Kasumi-1 (cell line): ENCODE results near the gene STXBP2.

ENCODE experiments used
- DNase-seq, 2 experiments: peaks; one replicate each; lab custom pipeline; 2025; lab: John Stamatoyannopoulos, UW

The STXBP2 gene

DNA sequence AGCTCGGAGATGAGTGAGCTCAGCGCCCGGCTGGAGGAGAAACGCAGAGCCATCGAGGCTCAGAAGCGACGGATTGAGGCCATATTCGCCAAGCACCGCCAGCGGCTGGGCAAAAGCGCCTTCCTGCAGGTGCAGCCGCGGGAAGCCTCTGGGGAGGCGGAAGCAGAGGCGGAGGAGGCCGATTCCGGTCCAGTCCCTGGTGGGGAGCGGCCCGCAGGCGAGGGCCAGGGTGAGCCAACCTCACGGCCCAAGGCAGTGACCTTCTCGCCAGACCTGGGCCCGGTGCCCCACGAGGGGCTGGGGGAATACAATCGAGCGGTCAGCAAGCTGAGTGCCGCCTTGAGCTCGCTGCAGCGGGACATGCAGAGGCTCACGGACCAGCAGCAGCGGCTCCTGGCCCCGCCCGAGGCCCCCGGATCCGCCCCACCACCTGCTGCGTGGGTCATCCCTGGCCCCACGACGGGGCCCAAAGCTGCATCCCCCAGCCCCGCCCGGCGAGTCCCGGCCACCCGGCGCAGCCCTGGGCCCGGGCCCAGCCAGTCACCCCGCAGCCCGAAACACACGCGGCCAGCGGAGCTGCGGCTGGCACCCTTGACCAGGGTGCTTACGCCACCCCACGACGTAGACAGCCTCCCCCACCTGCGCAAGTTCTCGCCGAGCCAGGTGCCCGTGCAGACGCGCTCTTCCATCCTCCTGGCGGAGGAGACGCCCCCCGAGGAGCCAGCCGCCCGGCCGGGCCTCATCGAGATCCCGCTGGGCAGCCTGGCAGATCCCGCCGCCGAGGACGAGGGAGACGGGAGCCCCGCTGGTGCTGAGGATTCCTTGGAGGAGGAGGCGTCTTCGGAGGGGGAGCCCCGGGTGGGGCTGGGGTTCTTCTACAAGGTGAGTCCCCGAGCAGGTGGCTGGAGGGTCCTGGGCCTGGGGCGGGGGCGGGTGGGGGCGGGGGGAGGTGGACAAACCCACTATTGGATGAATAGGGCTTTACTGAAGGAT is 24.3 kb upstream of the STXBP2 start:
- DNase-seq: no peak

- DNase-seq: no peak
Measured at GRCh38 chr19:7614859-7615741, 21.8 kb upstream of the STXBP2 start.

DNA sequence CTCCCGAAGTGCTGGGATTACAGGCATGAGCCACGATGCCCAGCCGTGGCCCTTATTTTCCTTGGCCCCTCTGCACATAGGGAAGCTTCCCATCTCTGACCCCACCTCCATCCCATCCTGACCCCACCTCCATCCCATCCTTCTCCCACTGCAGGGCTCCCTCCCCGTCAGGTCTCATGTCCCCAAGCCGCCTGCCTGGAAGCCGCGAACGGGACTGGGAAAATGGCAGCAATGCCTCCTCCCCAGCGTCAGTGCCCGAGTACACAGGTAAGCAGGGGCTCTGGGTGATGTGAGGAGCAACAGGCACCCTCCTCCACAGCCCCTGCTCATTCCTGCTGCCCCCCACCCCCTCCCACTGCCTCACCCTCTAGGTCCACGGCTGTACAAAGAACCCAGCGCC is 19.7 kb upstream of the STXBP2 start:
- DNase-seq: no peak

DNA sequence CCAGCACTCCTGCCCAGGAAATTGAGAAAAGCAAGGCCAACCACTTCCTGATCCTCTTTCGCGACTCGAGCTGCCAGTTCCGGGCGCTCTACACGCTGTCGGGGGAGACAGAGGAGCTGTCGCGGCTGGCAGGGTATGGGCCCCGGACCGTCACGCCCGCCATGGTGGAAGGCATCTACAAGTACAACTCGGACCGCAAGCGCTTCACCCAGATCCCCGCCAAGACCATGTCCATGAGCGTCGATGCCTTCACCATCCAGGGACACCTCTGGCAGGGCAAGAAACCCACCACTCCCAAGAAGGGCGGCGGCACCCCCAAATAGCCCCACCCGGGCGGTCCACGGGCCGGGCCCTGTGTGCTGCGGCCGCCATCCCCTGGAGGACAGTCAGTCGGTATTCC is 19.2 kb upstream of the STXBP2 start:
- DNase-seq: no peak

DNA sequence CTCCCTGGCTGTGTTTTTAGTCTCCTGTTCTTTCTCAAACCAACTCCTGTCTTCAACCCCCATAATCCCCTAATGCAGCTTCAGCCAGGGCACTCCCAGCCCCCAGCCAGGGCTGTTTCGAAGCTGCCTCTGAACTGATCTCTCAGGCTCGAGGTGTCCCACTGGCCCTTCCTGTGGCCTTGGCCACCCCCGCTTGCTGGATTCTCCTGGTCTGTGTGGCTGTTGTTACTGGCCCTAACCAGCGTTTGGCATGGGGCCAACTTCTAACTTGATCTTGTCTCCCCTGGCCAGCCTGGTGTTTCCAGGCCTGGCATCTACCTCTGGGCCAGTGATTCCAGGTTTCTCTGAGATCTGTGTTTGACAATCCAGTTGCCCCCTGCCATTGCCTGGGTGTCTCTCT is 18.6 kb upstream of the STXBP2 start:
- DNase-seq: no peak

GRCh38 chr19:7618771-7619510 is 18.0 kb upstream of the STXBP2 start:
- DNase-seq: no peak

- no peak for DNase-seq
Measured at GRCh38 chr19:7619671-7620441, 17.1 kb upstream of the STXBP2 start.

- DNase-seq: no peak
Measured at GRCh38 chr19:7620442-7621412, 16.2 kb upstream of the STXBP2 start.

DNA sequence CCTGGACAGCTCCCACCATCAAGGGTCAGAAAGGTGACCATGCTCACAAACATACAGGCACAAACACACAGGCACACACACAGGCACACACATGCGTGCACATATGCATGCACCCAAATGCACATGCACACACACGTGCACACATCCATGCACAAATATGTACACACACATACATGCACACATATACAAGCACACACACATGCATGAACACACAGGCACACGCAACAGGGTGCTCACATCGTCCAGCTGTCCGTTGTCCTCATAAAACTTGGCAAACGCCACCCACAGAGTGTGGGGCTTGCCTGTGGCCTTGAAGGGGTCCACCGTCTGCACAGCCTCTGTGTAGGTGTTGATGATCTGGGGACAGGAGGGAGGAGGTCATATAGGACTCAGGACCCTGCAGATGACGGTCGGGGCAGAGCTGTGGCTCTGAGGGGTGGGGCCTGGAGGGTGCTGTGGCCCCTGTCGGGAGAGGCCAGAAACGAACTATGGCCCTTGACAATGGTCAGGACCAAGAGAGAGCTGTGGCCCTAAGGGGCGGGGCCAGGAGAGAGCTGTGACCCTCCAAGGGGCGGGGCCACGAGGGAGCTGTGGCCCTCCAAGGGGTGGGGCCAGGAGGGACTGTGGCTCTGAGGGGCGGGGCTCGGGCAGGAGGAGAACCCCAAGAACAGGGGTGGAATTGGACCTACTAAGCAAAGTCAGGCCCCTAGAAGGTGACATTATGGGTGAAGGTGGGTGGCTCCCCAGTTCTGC is 13.8 kb upstream of the STXBP2 start:
- no peak for DNase-seq

- DNase-seq: no peak
Measured at GRCh38 chr19:7623725-7624603, 12.9 kb upstream of the STXBP2 start.

DNA sequence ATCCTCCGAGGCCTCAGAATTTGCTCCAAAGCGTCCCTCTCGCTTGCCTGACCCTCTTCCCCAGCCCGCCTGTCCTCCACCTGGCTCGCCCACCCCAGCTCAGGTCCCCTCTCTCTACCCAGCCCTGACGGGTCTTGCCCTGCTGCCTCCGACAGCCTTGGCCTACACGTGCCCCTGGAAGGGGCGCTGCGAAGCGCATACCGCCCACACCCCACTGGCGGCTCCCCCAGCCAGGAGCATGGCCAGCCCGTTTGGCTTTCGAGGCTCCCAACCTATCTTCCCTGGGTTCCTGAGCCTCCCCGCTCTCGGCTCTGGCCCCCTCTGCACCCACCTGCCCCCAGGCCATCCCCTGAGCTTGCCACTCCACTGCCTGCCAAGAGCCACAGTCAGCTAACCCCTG is 12.1 kb upstream of the STXBP2 start:
- DNase-seq: no peak

DNA sequence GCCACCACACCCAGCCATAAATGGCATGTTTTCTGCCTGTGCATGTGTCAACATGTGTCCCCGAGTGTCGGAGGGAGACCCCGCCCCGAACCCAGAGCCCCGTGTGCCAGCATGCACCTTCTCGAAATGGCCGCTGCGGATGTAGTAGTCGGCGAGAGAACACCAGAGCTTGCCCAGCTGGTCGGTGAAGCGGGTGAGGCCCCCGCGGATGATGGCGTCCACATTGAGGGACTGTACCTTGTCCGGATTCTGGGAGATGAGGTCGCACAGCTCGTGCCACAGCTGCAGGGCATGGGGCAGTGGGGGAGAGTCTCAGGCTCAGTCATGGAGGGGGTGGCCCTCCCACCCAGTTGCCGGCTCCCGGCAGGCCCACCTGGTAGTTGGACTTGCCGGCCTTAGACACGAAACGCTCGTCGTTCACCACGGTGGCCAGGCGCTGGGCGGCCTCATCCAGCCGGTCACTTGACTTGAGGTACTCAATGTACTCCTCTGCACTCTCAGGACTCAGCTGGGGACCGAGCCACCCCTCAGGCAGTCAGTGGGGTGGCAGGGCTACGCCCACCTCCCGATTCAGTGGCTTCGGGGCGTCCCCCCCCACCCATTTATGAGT is 11.0 kb upstream of the STXBP2 start:
- DNase-seq: no peak

DNA sequence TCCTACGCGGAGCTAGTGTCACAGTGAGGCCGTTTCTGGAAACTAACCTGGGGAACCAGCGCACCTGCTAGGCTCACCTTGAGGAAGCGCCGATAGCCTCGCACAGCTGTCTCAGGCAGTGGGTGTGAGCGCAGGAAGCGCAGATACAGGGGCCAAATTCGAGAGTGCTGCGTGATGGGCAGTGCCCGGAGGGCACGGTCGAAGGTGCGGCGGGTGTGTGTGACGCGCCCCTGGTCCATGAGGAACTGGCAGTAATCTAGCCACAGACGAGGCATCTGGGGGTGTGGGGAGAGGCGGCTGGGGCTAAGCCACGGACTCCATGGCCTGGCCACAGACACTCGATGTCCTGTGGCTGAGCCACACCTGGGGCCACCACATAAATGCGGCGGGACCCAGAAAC is 9.7 kb upstream of the STXBP2 start:
- DNase-seq: no peak

DNA sequence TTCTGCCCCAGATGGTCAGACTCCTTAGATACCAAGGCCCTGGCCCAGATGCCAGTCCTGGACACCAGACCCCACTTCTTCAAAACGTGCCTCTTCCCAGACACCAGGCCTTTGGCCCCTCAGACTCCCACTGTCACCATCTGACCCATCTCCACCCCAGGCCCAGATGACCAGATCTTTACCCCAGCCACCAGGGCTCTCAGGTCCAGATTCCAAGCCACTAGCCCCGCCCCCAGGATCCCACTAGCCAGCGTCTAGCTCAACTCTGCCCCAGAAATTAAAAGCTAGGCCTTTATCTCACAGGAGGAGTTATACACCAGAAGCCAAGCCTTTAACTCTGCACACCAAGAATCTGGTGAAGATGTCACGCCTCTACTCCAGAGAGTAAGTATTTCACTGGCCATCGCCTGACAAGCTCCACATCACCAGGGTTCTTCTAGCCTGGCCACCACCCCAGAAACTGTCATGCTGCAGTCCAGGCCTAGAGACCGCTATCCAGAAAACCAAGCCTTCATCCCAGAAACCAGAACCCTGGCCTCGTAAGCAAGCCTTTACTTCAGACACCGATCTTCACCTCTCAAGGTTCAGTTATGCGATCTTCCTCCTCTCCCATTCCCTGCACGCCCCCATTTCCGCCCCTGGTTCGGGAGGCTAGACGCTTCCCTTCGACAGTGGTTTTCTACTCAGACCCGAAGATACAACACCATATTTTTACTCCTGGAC is 8.2 kb upstream of the STXBP2 start:
- no peak for DNase-seq

- DNase-seq: peak; percentile 99
Measured at GRCh38 chr19:7629347-7630054, 7.4 kb upstream of the STXBP2 start, which contains the start of the genes PET100 and XAB2. Gene PET100 (plus strand): TSS chr19:7629793. CDS start chr19:7629834, 41 bp downstream. Gene XAB2 (minus strand): TSS chr19:7629545. CDS start chr19:7629527, 18 bp downstream.

GRCh38 chr19:7631577-7631976 is 5.3 kb upstream of the STXBP2 start:
- DNase-seq: no peak
